ENCODE results near the gene NCAM1. TPM values are rescaled to one million over a fixed set of nuclear protein-coding genes. Genes with fewer than 3 reads are reported as not detected.

Gene NCAM1
- total and polyA plus RNA-seq, 8 donors = 1.2 to 19.6 (median 3.6) TPM

DNA sequence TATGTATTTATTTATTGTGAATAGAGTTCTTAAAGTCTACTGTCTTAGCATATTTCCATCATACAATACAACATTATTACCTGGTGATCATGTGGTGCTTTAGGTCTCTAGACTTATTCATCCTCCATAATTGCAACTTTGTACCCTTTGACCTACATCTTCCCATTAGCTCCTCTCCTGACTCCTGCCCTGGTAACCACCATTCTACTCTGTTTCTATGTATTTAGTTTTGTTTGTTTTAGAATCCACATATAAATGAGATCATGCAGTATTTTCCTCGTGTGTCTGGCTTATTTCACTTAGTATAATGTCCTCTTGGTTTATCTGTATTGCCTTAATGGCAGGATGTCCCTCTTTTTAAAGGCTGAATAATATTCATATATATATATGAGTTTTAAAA lies 22.7 kb downstream of the NCAM1 start:
- no peaks in the 10 kb centered on the region for H3K27me3 ChIP-seq
- no peak overlapping the region for H3K27ac ChIP-seq
- H3K4me1 ChIP-seq = no peaks in the 10 kb centered on the region
- no peaks in the 10 kb centered on the region for H3K9me3 ChIP-seq
- H3K4me3 ChIP-seq = no peak overlapping the region
- no peak for TF ChIP-seq CTCF (IDR thresholded peaks at IDR 0.05)
- 6 to 9% methylated on average over 1 of the region's 1 CpG for WGBS, 2 donors
- peak in 1 of 4 donors; percentile 68 for ATAC-seq
- FAIRE-seq = no peak
- intact Hi-C loops (cut with DNase I) = no loop called here
- H3K36me3 ChIP-seq = no peaks in the 10 kb centered on the region
- no peak for DNase-seq

DNA sequence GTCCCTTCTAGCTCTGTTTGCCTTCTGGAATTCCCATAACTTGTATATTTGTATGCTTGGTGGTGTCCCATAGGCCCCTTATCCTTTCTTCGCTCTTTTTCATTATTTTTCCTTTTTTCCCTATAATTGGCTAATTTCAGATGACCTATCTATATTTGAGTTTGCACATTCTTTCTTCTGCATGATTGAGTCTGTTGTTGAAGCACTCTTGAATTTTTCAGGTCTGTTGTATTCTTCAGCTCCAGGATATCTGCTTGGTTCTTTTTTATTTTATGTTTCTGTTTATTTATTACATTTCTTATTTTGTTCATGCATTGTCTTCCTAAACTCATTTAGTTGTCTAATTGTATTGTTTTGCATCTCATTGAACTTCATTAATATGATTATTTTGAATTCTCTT lies 28.0 kb downstream of the NCAM1 start:
- 88 to 93% methylated on average over 1 of the region's 1 CpG for WGBS, 2 donors
- H3K4me1 ChIP-seq = no peaks in the 10 kb centered on the region
- FAIRE-seq (no peak), ATAC-seq (no peak), DNase-seq (no peak)
- intact Hi-C loops (cut with DNase I) = no loop called here
- no peak for TF ChIP-seq CTCF (IDR thresholded peaks at IDR 0.05)
- H3K4me3 ChIP-seq = no peak overlapping the region
- no peak overlapping the region for H3K27ac ChIP-seq
- no peaks in the 10 kb centered on the region for H3K9me3 ChIP-seq
- no peaks in the 10 kb centered on the region for H3K36me3 ChIP-seq
- no peaks in the 10 kb centered on the region for H3K27me3 ChIP-seq

DNA sequence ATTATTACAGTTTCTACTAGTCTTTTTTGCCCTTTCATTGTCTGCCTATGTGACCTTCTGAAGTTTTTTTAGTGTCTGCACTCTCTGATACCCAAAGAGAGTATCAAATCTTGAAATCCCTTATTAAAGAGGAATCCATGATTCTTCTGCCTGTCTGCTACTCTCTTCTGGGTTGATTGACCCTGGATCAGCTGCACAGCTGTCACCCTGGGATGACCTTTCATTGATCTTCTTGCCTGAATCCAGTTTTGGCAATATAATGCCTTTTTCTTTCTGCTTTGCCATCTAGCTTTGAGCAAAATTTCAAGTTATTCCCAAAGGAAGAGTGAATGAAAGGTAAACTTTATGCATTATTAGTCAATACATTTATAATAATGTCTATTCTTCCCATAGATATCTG lies 32.6 kb downstream of the NCAM1 start:
- Histone ChIP-seq H3K9me3 (no peaks in the 10 kb centered on the region), H3K36me3 (no peaks in the 10 kb centered on the region), H3K27me3 (peaks cover 0 to 5% (median 0%) of the 10 kb centered on the region in 4 donors), H3K27ac (no peak overlapping the region), H3K4me3 (no peak overlapping the region), H3K4me1 (no peaks in the 10 kb centered on the region)
- FAIRE-seq (no peak), DNase-seq (no peak), ATAC-seq (no peak)
- no peak for TF ChIP-seq CTCF (IDR thresholded peaks at IDR 0.05)
- intact Hi-C loops (cut with DNase I) = no loop called here

- Histone ChIP-seq H3K4me3 (no peak overlapping the region), H3K4me1 (no peaks in the 10 kb centered on the region), H3K9me3 (no peaks in the 10 kb centered on the region), H3K36me3 (no peaks in the 10 kb centered on the region), H3K27ac (no peak overlapping the region), H3K27me3 (peaks cover 0 to 5% (median 0%) of the 10 kb centered on the region in 4 donors)
- DNase-seq (no peak), ATAC-seq (no peak), FAIRE-seq (no peak)
- no peak for TF ChIP-seq CTCF (IDR thresholded peaks at IDR 0.05)
- intact Hi-C loops (cut with DNase I) = no loop called here
- WGBS, 2 donors = 22 to 30% methylated on average over 2 of the region's 2 CpGs
Observed at GRCh38 chr11:112995423-112996090, 34.3 kb downstream of the NCAM1 start.

GRCh38 chr11:112996994-112997393 lies 35.8 kb downstream of the NCAM1 start:
- intact Hi-C loops (cut with DNase I) = no loop called here
- Histone ChIP-seq H3K4me1 (no peaks in the 10 kb centered on the region), H3K4me3 (no peak overlapping the region), H3K27me3 (peaks cover 0 to 5% (median 0%) of the 10 kb centered on the region in 4 donors), H3K9me3 (no peaks in the 10 kb centered on the region), H3K27ac (no peak overlapping the region), H3K36me3 (no peaks in the 10 kb centered on the region)
- no peak for TF ChIP-seq CTCF (IDR thresholded peaks at IDR 0.05)
- 69 to 73% methylated on average over 2 of the region's 2 CpGs for WGBS, 2 donors
- FAIRE-seq (no peak), ATAC-seq (no peak), DNase-seq (no peak)

Data from pancreas (tissue), 10 donors.